Measurements from ENCODE around the gene RBM38. TPM values are rescaled to one million over a fixed set of nuclear protein-coding genes. Genes with fewer than 3 reads are reported as not detected.

RBM38 gene
- total RNA-seq, 4 donors from 2014 or later = 11.0 to 16.0 (median 12.0) TPM

DNA sequence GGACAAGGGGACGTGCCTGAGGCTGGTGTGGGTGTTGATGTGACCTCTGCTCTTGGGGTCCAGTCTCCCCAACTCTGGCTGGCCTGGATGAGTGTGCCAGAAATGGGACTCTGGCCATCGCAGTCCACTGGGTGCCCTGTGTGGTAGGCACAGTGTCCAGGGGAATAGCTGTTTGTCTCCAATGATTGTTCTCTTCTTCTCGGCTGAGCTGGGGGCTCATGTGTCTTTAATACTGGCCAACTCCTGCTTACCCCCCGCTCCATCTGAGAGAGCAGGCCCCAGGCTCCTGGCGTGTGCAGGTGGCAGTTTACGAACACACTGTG is 45.0 kb downstream of the RBM38 start:
- H3K27me3 ChIP-seq = no peaks in the 10 kb centered on the region
- 99 to 100% methylated on average over 5 to 6 of the region's 6 CpGs for WGBS, 2 donors
- DNase-seq = no peak
- no peak overlapping the region for H3K27ac ChIP-seq
- H3K4me1 ChIP-seq = peaks cover 27 to 39% of the 10 kb centered on the region in 2 donors
- intact Hi-C loops (cut with DNase I) = no loop called here
- H3K9me3 ChIP-seq = no peaks in the 10 kb centered on the region
- TF ChIP-seq POLR2A (IDR thresholded peaks at IDR 0.05) = no peak
- TF ChIP-seq, protein P1, sequence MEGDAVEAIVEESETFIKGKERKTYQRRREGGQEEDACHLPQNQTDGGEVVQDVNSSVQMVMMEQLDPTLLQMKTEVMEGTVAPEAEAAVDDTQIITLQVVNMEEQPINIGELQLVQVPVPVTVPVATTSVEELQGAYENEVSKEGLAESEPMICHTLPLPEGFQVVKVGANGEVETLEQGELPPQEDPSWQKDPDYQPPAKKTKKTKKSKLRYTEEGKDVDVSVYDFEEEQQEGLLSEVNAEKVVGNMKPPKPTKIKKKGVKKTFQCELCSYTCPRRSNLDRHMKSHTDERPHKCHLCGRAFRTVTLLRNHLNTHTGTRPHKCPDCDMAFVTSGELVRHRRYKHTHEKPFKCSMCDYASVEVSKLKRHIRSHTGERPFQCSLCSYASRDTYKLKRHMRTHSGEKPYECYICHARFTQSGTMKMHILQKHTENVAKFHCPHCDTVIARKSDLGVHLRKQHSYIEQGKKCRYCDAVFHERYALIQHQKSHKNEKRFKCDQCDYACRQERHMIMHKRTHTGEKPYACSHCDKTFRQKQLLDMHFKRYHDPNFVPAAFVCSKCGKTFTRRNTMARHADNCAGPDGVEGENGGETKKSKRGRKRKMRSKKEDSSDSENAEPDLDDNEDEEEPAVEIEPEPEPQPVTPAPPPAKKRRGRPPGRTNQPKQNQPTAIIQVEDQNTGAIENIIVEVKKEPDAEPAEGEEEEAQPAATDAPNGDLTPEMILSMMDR (IDR thresholded peaks at IDR 0.05) = no peak
- no peaks in the 10 kb centered on the region for H3K36me3 ChIP-seq
- H3K4me3 ChIP-seq (replicated peaks in 1 of 3) = no peak overlapping the region

GRCh38 chr20:57437267-57437666 is 46.1 kb downstream of the RBM38 start:
- intact Hi-C loops (cut with DNase I) = no loop called here
- TF ChIP-seq, protein P1 (IDR thresholded peaks at IDR 0.05) = no peak
- no peak for TF ChIP-seq POLR2A (IDR thresholded peaks at IDR 0.05)
- Histone ChIP-seq H3K4me1 (peaks cover 31 to 44% of the 10 kb centered on the region in 2 donors), H3K27ac (no peak overlapping the region), H3K9me3 (no peaks in the 10 kb centered on the region), H3K4me3 (replicated peaks in 1 of 3) (no peak overlapping the region), H3K36me3 (no peaks in the 10 kb centered on the region), H3K27me3 (no peaks in the 10 kb centered on the region)
- WGBS, 2 donors = 79 to 85% methylated on average over 9 of the region's 9 CpGs
- DNase-seq = no peak

GRCh38 chr20:57437672-57438330 is 46.6 kb downstream of the RBM38 start:
- H3K4me3 ChIP-seq (replicated peaks in 1 of 3) = no peak overlapping the region
- peaks cover 31 to 44% of the 10 kb centered on the region in 2 donors for H3K4me1 ChIP-seq
- intact Hi-C loops (cut with DNase I) = no loop called here
- WGBS, 2 donors = 82 to 90% methylated on average over 18 of the region's 18 CpGs
- peak overlapping the region in 1 of 3 donors; percentile 70 for H3K27ac ChIP-seq
- DNase-seq = no peak
- no peaks in the 10 kb centered on the region for H3K27me3 ChIP-seq
- no peak for TF ChIP-seq POLR2A (IDR thresholded peaks at IDR 0.05)
- TF ChIP-seq, protein P1 (IDR thresholded peaks at IDR 0.05) = no peak
- H3K36me3 ChIP-seq = no peaks in the 10 kb centered on the region
- H3K9me3 ChIP-seq = no peaks in the 10 kb centered on the region

DNA sequence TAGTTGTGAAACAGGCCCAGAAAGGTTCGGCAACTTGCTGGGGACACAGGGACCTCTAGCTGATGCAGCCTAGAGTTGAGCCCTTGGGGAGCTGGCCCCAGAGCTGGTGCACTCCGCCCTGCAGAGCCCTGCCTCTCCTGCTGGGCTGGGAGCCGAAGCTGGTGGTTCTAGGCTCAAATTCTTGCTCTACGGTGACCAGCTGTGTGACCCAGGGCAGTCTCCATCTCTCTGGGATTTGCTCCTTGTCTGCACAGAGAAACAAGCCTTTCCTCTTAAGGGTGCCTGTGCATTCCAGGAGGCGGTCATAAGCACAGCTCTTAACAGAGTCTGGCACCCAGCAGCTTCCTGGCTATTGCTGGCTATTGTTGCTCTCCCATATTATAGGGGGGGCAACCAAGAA is 47.4 kb downstream of the RBM38 start:
- intact Hi-C loops (cut with DNase I) = no loop called here
- H3K36me3 ChIP-seq = no peaks in the 10 kb centered on the region
- H3K27ac ChIP-seq = peak overlapping the region; percentile 51 to 95 (median 70)
- TF ChIP-seq, protein P1 (IDR thresholded peaks at IDR 0.05) = no peak
- TF ChIP-seq POLR2A (IDR thresholded peaks at IDR 0.05) = no peak
- peaks cover 31 to 42% of the 10 kb centered on the region in 2 donors for H3K4me1 ChIP-seq
- H3K27me3 ChIP-seq = no peaks in the 10 kb centered on the region
- peak; percentile 46 to 62 for DNase-seq
- 44 to 65% methylated on average over 2 to 5 of the region's 5 CpGs for WGBS, 2 donors
- H3K4me3 ChIP-seq (replicated peaks in 1 of 3) = no peak overlapping the region
- no peaks in the 10 kb centered on the region for H3K9me3 ChIP-seq

GRCh38 chr20:57439432-57439831 is 48.2 kb downstream of the RBM38 start:
- peak overlapping the region; percentile 70 to 95 (median 80) for H3K27ac ChIP-seq
- DNase-seq = peak; percentile 95 to 98
- H3K4me1 ChIP-seq = peaks cover 31 to 41% of the 10 kb centered on the region in 2 donors

More at GRCh38 chr20:57439432-57439831, 48.2 kb downstream of the RBM38 start:
- WGBS, 2 donors = 21% methylated on average over 6 of the region's 6 CpGs; no CpG with 5 or more reads in 1 of the 2 donors
- H3K9me3 ChIP-seq = no peaks in the 10 kb centered on the region
- H3K36me3 ChIP-seq = no peaks in the 10 kb centered on the region
- TF ChIP-seq POLR2A (IDR thresholded peaks at IDR 0.05) = no peak
- TF ChIP-seq, protein P1 (IDR thresholded peaks at IDR 0.05) = peak in 1 of 6 experiments; percentile 19
- no peaks in the 10 kb centered on the region for H3K27me3 ChIP-seq
- intact Hi-C loops (cut with DNase I) = no loop called here
- H3K4me3 ChIP-seq (replicated peaks in 1 of 3) = no peak overlapping the region

Data from thyroid gland (tissue), 4 donors.